HEK293 (cell line): Measurements from ENCODE around the gene KLRG1.

Experiments
- CTCF ChIA-PET: fragments of 350-600 bp; formaldehyde crosslinking; extraction: SDS; loops from one replicate; lab custom pipeline; 2021; ENCODE audit warnings: antibody characterized with exemption; lab: Yijun Ruan, JAX
- POLR2A ChIA-PET: fragments of 300-600 bp; formaldehyde crosslinking; extraction: SDS; loops from one replicate; lab custom pipeline; 2020; ENCODE audit warnings: antibody characterized with exemption, inconsistent platforms; lab: Yijun Ruan, JAX
- H3K27ac ChIP-seq: fragments of 200-500 bp; sonication (Bioruptor generic); 2 replicates; pipeline ENCODE4 v1.5.1; 2014; ENCODE audit warnings: low read depth, low read length, control low read depth, inconsistent platforms; ENCODE audit errors: extremely low read depth
- H3K36me3 ChIP-seq, 2 experiments: fragments of 200-500 bp in 1 of 2; sonication (Bioruptor generic) in 1 of 2; 1 replicate in 1 of 2; 2 replicates in 1 of 2; pipeline ENCODE4 v1.5.1; 2014 to 2017; ENCODE audit warnings: inconsistent platforms in 2 of 2, low read length in 2 of 2; ENCODE audit not compliant: control insufficient read depth in 2 of 2, insufficient read depth in 1 of 2
- H3K4me1 ChIP-seq: fragments of 200-500 bp; sonication (Bioruptor generic); 2 replicates; pipeline ENCODE4 v1.5.1; 2014; ENCODE audit warnings: mild to moderate bottlenecking, low read length, inconsistent platforms; ENCODE audit not compliant: control insufficient read depth, insufficient read depth
- H3K4me3 ChIP-seq: 2 replicates; pipeline ENCODE4 v1.5.1; 2011; ENCODE audit warnings: low read depth, mild to moderate bottlenecking, control low read depth, low read length, moderate library complexity
- H3K9me3 ChIP-seq: fragments of 200-500 bp; sonication (Bioruptor generic); 2 replicates; pipeline ENCODE4 v1.5.1; 2014; ENCODE audit warnings: low read depth, low read length, inconsistent platforms; ENCODE audit not compliant: control insufficient read depth, insufficient read depth
- FEZF1 ChIP-seq: fragments of 450-650 bp; formaldehyde crosslinking; IDR thresholded peaks from 2 replicates; pipeline ENCODE4 v1.5.1; 2016; ENCODE audit warnings: missing biosample characterization, missing genetic modification characterization
- GFI1B ChIP-seq: fragments of 450-650 bp; formaldehyde crosslinking; IDR thresholded peaks from 2 replicates; pipeline ENCODE4 v1.5.1; 2016; ENCODE audit warnings: missing biosample characterization, missing genetic modification characterization
- GLIS2 ChIP-seq: fragments of 450-650 bp; formaldehyde crosslinking; IDR thresholded peaks from 2 replicates; pipeline ENCODE4 v1.5.1; 2016; ENCODE audit warnings: missing biosample characterization, missing genetic modification characterization
- MYNN ChIP-seq: fragments of 450-650 bp; formaldehyde crosslinking; IDR thresholded peaks from 2 replicates; pipeline ENCODE4 v1.5.1; 2016; ENCODE audit warnings: missing biosample characterization, missing genetic modification characterization, borderline replicate concordance
- PBX3 ChIP-seq: sonication (generic); formaldehyde crosslinking; IDR thresholded peaks from 2 replicates; pipeline ENCODE4 v1.8.1; 2022; ENCODE audit warnings: mild to moderate bottlenecking, moderate library complexity, missing genetic modification reagents
- PRDM4 ChIP-seq: fragments of 450-650 bp; formaldehyde crosslinking; IDR thresholded peaks from 2 replicates; pipeline ENCODE4 v1.5.1; 2017; ENCODE audit warnings: missing biosample characterization, missing genetic modification characterization
- SETDB1 ChIP-seq: IDR thresholded peaks from one replicate; pipeline ENCODE4 v1.6.1; 2017; ENCODE audit warnings: mild to moderate bottlenecking, low read length, moderate library complexity, mixed read lengths; ENCODE audit not compliant: insufficient read length
- ZNF121 ChIP-seq: fragments of 450-650 bp; formaldehyde crosslinking; IDR thresholded peaks from 2 replicates; pipeline ENCODE4 v1.5.1; 2016; ENCODE audit warnings: missing biosample characterization, missing genetic modification characterization
- ZNF138 ChIP-seq: fragments of 450-650 bp; formaldehyde crosslinking; IDR thresholded peaks from 2 replicates; pipeline ENCODE4 v1.5.1; 2016; ENCODE audit warnings: missing biosample characterization, missing genetic modification characterization, borderline replicate concordance
- ZNF174 ChIP-seq: fragments of 450-650 bp; formaldehyde crosslinking; IDR thresholded peaks from 2 replicates; pipeline ENCODE4 v1.5.0; 2017; ENCODE audit warnings: missing biosample characterization, mild to moderate bottlenecking, missing genetic modification characterization
- ZNF2 ChIP-seq: fragments of 450-650 bp; formaldehyde crosslinking; IDR thresholded peaks from 2 replicates; pipeline ENCODE4 v1.5.1; 2016; ENCODE audit warnings: missing biosample characterization, missing genetic modification characterization
- ZNF23 ChIP-seq: fragments of 450-650 bp; formaldehyde crosslinking; IDR thresholded peaks from 2 replicates; pipeline ENCODE4 v1.5.1; 2016; ENCODE audit warnings: missing biosample characterization, missing genetic modification characterization, borderline replicate concordance
- ZNF324 ChIP-seq: fragments of 450-650 bp; formaldehyde crosslinking; IDR thresholded peaks from 2 replicates; pipeline ENCODE4 v1.5.1; 2016; ENCODE audit warnings: missing biosample characterization, missing genetic modification characterization
- ZNF335 ChIP-seq: fragments of 450-650 bp; formaldehyde crosslinking; conservative IDR thresholded peaks from 2 replicates; pipeline ENCODE4 v1.5.1; 2016; ENCODE audit warnings: missing biosample characterization, missing genetic modification characterization
- ZNF362 ChIP-seq: fragments of 450-650 bp; formaldehyde crosslinking; IDR thresholded peaks from 2 replicates; pipeline ENCODE4 v1.5.1; 2016; ENCODE audit warnings: missing biosample characterization, missing genetic modification characterization
- ZNF449 ChIP-seq: fragments of 450-650 bp; formaldehyde crosslinking; IDR thresholded peaks from 2 replicates; pipeline ENCODE4 v1.5.1; 2017; ENCODE audit warnings: missing biosample characterization, mild to moderate bottlenecking, missing genetic modification characterization, moderate library complexity
- ZNF530 ChIP-seq: fragments of 450-650 bp; formaldehyde crosslinking; IDR thresholded peaks from 2 replicates; pipeline ENCODE4 v1.5.1; 2016; ENCODE audit warnings: low read depth, missing biosample characterization, missing genetic modification characterization
- ZNF624 ChIP-seq: fragments of 450-650 bp; formaldehyde crosslinking; IDR thresholded peaks from 2 replicates; pipeline ENCODE4 v1.5.1; 2017; ENCODE audit warnings: missing biosample characterization, missing genetic modification characterization
- ZNF677 ChIP-seq: fragments of 450-650 bp; IDR thresholded peaks from 2 replicates; pipeline ENCODE4 v1.5.0; 2018; ENCODE audit warnings: missing biosample characterization, mild to moderate bottlenecking, missing genetic modification characterization, moderate library complexity
- ZNF791 ChIP-seq: fragments of 450-650 bp; formaldehyde crosslinking; IDR thresholded peaks from 2 replicates; pipeline ENCODE4 v1.5.1; 2016; ENCODE audit warnings: missing biosample characterization, missing genetic modification characterization
- ZSCAN23 ChIP-seq: fragments of 450-650 bp; formaldehyde crosslinking; IDR thresholded peaks from 2 replicates; pipeline ENCODE4 v1.5.1; 2016; ENCODE audit warnings: missing biosample characterization, missing genetic modification characterization

Gene KLRG1

GRCh38 chr12:8956772-8957171, 32.6 kb upstream of the KLRG1 start:
- POLR2A ChIA-PET: no interaction called here
- no peak overlapping the region for H3K4me3 ChIP-seq
- peaks cover 0 to 9% of the 10 kb centered on the region in 2 experiments; a peak in 2 of 3 replicates for H3K36me3 ChIP-seq
- TF ChIP-seq PBX3 (no peak), ZNF23 (tag by site-specific recombination) (no peak), GLIS2 (tag by site-specific recombination) (no peak), ZNF121 (tag by site-specific recombination) (no peak), ZNF677 (tag by site-specific recombination) (no peak), ZNF362 (tag by site-specific recombination) (no peak), GFI1B (tag by site-specific recombination) (no peak), FEZF1 (no peak), ZNF335 (tag by site-specific recombination) (no peak), ZNF324 (tag by site-specific recombination) (no peak), ZNF138 (tag by site-specific recombination) (no peak), PRDM4 (tag by site-specific recombination) (no peak), ZNF791 (tag by site-specific recombination) (no peak), SETDB1 (no peak), ZNF2 (tag by site-specific recombination) (no peak), MYNN (no peak), ZNF449 (tag by site-specific recombination) (no peak), ZNF174 (tag by site-specific recombination) (no peak)
- CTCF ChIA-PET: no interaction called here
- H3K4me1 ChIP-seq: no peaks in the 10 kb centered on the region
- H3K27ac ChIP-seq: no peak overlapping the region
- no peaks in the 10 kb centered on the region for H3K9me3 ChIP-seq

- Histone ChIP-seq H3K27ac (no peak overlapping the region), H3K36me3 (peaks cover 0 to 9% of the 10 kb centered on the region in 2 experiments; a peak in 2 of 3 replicates), H3K4me3 (no peak overlapping the region), H3K4me1 (no peaks in the 10 kb centered on the region), H3K9me3 (no peaks in the 10 kb centered on the region)
- CTCF ChIA-PET: no interaction called here
- POLR2A ChIA-PET: no interaction called here
- TF ChIP-seq ZNF624 (no peak), ZNF2 (tag by site-specific recombination) (no peak), ZSCAN23 (no peak), ZNF530 (tag by site-specific recombination) (no peak)
- TF ChIP-seq, all 188 proteins: peak for 0
Measured at GRCh38 chr12:8957561-8957960, 31.8 kb upstream of the KLRG1 start.
